ENCODE data around the gene BCAS4. TPM values are rescaled to one million over a fixed set of nuclear protein-coding genes. Genes with fewer than 3 reads are reported as not detected.
"Not testable (repeated sequence)": the region's sequence is repeated elsewhere in the genome, so short reads cannot be mapped to it uniquely, and the experiment has no call there.

BCAS4 gene
- total RNA-seq, 1 donor from 2014 or later, result 15.7 TPM

GRCh38 chr20:50794181-50794845, 548 bp upstream of the BCAS4 start:
- DNase-seq (ENCODE audit: low read depth), result no peak
- peak overlapping the region; percentile 36 for H3K4me3 ChIP-seq (ENCODE audit: low read depth, low read length)
- no peak for TF ChIP-seq CTCF (conservative IDR thresholded peaks at IDR 0.05; ENCODE audit: low read depth, low read length)

DNA sequence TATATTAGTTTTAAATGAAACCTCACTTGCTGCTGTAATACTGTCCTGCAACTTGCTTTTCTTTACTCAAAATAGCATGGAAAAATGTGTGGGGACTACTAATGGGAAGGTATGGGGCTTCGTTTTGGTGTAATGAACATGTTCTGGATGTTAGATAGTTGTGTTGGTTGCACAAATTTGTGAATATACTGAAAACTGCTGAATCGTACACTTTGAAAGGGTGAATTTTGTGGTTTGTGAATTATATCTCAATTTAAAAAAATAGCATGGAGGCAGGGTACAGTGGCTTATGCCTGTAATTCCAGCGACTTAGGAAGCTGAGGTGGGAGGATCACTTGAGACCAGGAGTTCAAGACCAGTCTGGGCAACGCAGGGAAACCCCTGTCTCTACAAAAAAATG, 2.3 kb downstream of the BCAS4 start:
- no peak for DNase-seq (ENCODE audit: low read depth)
- no peak for TF ChIP-seq CTCF (conservative IDR thresholded peaks at IDR 0.05; ENCODE audit: low read depth, low read length)
- no peak overlapping the region for H3K4me3 ChIP-seq (ENCODE audit: low read depth, low read length)

DNA sequence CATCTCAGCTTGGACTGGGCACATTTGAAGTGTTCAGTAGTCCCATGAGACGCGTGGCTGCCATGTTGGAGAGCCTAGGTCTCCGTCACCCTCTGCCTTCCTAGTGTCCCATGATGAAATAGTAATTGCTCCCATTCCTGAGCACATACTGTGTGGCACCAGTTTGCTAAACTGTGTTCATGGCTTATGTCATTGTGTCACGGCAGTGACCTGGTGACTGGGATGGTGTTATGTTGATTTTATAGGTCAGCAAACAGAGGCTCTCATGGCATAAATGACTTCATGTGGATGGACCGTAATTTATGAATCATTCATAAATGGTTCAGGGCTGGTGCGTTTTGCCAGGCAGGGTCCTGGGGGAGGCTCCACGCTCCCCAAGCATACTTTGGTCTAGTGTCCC, 3.8 kb downstream of the BCAS4 start:
- DNase-seq (ENCODE audit: low read depth), result no peak
- no peak overlapping the region for H3K4me3 ChIP-seq (ENCODE audit: low read depth, low read length)
- no peak for TF ChIP-seq CTCF (conservative IDR thresholded peaks at IDR 0.05; ENCODE audit: low read depth, low read length)

GRCh38 chr20:50799176-50799889, 4.5 kb downstream of the BCAS4 start:
- TF ChIP-seq CTCF (conservative IDR thresholded peaks at IDR 0.05; ENCODE audit: low read depth, low read length), result no peak

DNA sequence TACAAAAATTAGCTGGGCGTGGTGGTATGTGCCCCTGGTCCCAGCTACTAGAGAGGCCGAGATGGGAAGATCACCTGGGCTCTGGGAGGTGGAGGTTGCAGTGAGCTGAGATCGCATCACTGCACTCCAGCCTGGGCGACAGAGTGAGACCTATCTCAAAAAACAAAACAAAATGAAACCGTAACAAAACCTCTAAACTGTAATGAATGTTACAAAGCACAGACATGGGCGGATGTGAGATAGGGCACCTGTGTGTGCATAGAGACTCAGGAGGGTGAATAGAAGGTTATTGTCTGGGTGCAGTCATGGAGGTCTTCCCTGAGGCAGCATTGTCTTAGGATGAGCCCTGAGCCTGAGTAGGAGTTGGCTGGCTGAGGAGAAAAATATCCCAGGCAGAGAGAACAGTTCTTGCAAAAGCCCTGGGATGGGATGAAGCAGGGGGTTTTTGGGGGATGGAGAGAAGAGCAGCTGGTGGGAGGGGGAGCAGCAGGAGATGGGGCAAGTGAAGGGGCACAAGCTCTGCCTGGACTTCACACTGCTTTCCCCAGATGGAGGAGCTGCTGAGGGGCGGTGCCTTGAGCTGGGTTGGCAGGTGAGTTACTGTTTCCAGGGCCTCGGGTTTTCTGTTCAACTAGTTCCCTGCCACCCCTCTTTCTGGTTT, 5.2 kb downstream of the BCAS4 start:
- H3K4me3 ChIP-seq (ENCODE audit: low read depth, low read length), result no peak overlapping the region
- DNase-seq (ENCODE audit: low read depth), result no peak
- TF ChIP-seq CTCF (conservative IDR thresholded peaks at IDR 0.05; ENCODE audit: low read depth, low read length), result no peak

More at GRCh38 chr20:50799176-50799889, 4.5 kb downstream of the BCAS4 start:
- DNase-seq (ENCODE audit: low read depth), result no peak
- H3K4me3 ChIP-seq (ENCODE audit: low read depth, low read length), result no peak overlapping the region

GRCh38 chr20:50800986-50801746, 6.3 kb downstream of the BCAS4 start:
- not testable (repeated sequence) for DNase-seq (ENCODE audit: low read depth)

GRCh38 chr20:50801747-50802125, 6.9 kb downstream of the BCAS4 start:
- H3K4me3 ChIP-seq (ENCODE audit: low read depth, low read length), result no peak overlapping the region
- no peak for TF ChIP-seq CTCF (conservative IDR thresholded peaks at IDR 0.05; ENCODE audit: low read depth, low read length)
- DNase-seq (ENCODE audit: low read depth), result no peak

More at GRCh38 chr20:50800986-50801746, 6.3 kb downstream of the BCAS4 start:
- not testable (repeated sequence) for H3K4me3 ChIP-seq (ENCODE audit: low read depth, low read length)

Data from epithelial cell of proximal tubule (primary cell).